ENCODE data around the gene MAPKBP1.

MAPKBP1 gene

DNA sequence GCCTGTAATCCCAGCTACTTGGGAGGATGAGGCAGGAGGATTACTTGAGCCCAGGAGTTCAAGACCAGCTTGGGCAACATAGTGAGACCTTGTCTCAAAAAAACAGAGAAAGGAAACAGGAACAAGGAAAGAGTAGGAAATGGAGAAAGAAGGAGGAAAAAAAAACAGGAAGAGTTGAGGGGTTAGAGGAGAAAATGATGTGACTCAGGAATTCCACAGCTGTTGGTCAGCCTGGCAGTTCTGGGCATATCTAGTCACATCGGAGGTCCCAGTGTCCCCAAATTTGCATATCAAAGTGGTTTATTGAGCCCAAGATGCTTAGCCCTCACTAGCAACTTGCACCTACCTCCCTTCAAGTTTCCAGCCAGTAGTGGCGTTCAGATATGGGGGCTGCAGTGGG, 34.8 kb downstream of the MAPKBP1 start:
- H3K9me3 ChIP-seq, result no peaks in the 10 kb centered on the region
- TF ChIP-seq, protein P1, sequence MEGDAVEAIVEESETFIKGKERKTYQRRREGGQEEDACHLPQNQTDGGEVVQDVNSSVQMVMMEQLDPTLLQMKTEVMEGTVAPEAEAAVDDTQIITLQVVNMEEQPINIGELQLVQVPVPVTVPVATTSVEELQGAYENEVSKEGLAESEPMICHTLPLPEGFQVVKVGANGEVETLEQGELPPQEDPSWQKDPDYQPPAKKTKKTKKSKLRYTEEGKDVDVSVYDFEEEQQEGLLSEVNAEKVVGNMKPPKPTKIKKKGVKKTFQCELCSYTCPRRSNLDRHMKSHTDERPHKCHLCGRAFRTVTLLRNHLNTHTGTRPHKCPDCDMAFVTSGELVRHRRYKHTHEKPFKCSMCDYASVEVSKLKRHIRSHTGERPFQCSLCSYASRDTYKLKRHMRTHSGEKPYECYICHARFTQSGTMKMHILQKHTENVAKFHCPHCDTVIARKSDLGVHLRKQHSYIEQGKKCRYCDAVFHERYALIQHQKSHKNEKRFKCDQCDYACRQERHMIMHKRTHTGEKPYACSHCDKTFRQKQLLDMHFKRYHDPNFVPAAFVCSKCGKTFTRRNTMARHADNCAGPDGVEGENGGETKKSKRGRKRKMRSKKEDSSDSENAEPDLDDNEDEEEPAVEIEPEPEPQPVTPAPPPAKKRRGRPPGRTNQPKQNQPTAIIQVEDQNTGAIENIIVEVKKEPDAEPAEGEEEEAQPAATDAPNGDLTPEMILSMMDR (IDR thresholded peaks at IDR 0.05; ENCODE audit: low read depth, low read length), result no peak
- H3K36me3 ChIP-seq, result no peaks in the 10 kb centered on the region
- DNase-seq, result no peak
- no peak overlapping the region for H3K4me3 ChIP-seq (ENCODE audit: low read depth, low read length)
- H3K27me3 ChIP-seq, result no peaks in the 10 kb centered on the region
- H3K4me1 ChIP-seq, result peaks cover 25% of the 10 kb centered on the region

DNA sequence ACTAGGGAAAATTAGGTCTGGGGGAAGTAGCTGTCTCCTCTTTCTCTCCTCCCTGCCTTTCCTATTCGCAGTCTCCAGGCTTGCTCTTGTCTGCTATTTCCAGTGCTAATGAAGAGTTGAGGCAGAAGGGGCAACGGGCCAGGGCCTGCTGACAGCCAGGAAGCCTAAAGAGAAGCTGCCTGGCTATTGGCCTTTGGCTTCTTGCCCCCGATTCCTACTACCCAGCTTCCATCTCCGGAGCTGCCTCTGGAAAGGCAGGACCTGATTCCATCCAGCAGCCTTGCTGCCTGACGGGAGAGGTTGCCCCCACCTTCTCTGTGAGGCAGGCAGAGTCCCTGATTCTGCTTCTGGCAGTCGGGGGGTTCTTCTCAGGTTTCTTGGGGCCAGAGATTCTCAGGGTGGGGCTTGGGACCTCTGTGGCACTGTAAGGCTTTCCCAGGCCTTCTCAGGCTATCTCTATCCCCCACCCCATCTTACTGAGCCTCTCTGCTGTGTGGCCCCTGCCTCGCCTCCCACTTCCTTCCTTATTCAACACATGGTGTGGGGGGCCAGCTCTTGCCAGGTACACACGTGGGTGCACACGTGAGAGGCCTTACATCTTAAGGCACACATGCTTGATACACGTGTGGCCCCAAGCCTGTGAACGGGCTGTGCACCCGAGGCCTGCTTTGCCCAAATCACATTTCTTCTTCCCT, 35.4 kb downstream of the MAPKBP1 start:
- peaks cover 19% of the 10 kb centered on the region for H3K4me1 ChIP-seq
- no peak for DNase-seq
- H3K36me3 ChIP-seq, result no peaks in the 10 kb centered on the region
- TF ChIP-seq, protein P1 (IDR thresholded peaks at IDR 0.05; ENCODE audit: low read depth, low read length), result no peak
- H3K9me3 ChIP-seq, result no peaks in the 10 kb centered on the region
- H3K4me3 ChIP-seq (ENCODE audit: low read depth, low read length), result no peak overlapping the region
- no peaks in the 10 kb centered on the region for H3K27me3 ChIP-seq

DNA sequence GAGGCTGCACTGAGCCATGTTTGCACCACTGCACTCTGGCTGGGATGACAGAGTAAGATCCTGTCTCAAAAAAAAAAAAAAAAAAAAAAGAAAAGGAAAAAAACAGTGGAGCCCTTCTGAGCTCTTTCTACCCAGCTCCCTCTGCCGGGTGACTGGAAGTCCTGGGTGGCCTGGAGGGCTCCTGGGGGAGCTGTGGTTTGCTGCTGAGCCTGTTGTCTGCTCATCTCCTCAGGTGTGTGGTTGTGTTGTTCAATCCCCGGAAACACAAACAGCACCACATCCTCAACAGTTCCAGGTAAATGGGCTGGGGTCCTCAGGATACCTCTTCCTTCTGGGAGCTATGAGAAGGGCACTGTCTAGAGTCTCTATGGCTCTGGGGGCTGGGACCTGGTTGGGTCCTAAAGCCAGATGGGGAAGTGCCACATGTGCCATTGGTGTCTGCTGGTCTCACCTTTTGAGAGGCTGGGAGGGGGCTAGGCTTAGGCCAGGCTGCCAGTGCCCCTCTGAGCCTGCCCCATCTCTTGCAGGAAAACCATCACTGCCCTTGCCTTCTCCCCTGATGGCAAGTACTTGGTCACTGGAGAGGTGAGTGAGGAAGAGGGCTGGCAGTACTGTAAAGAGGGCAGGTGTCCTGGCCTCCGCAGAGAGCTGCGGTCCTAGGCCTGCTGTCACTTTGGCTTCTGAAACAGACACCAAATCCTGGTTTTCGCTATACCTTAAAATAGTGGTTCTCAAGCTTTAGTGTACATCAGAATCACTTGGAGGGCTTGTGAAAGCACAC, 36.6 kb downstream of the MAPKBP1 start:
- DNase-seq, result no peak
- Histone ChIP-seq H3K9me3 (no peaks in the 10 kb centered on the region), H3K27me3 (no peaks in the 10 kb centered on the region), H3K4me1 (peaks cover 10% of the 10 kb centered on the region), H3K36me3 (peaks cover 3% of the 10 kb centered on the region; the same call in 1 of the 2 replicates), H3K4me3 (ENCODE audit: low read depth, low read length) (no peak overlapping the region)
- TF ChIP-seq, protein P1 (IDR thresholded peaks at IDR 0.05; ENCODE audit: low read depth, low read length), result no peak

DNA sequence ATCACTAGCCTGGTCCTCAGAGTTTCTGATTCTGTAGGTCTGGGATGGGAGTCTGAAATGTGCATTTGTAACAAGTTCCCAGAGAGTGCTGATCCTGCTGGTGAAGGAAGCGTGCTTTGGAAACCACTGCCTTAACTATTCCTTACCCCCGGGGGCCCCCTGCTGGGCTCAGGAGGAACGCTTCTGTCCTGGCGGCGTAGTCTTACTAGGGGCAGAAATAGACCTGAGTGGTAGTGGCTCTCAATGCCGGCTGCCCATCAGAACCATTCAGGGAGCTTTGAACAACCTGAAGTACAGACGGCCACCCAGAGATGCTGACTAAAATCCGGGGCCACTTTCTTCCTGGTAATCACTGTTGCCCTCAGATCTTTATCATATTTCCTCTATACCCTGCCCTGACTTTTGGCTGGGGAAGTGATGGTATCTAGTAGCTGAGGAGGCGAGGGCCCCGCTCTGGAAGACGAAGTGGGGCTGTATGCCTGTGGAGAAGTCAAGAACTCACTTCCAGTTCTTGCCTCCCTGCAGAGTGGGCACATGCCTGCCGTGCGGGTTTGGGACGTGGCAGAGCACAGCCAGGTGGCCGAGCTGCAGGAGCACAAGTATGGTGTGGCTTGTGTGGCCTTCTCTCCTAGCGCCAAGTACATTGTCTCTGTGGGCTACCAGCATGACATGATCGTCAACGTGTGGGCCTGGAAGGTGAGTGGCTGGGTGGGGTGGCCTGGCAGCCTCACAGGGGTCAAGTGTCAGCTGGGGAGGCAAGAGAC, 37.3 kb downstream of the MAPKBP1 start:
- H3K4me3 ChIP-seq (ENCODE audit: low read depth, low read length), result no peak overlapping the region
- no peaks in the 10 kb centered on the region for H3K9me3 ChIP-seq
- TF ChIP-seq, protein P1 (IDR thresholded peaks at IDR 0.05; ENCODE audit: low read depth, low read length), result peak; percentile 96
- peak; percentile 88 for DNase-seq
- H3K36me3 ChIP-seq, result peaks cover 3% of the 10 kb centered on the region; the same call in 1 of the 2 replicates
- H3K4me1 ChIP-seq, result peaks cover 2% of the 10 kb centered on the region; the same call in 1 of the 2 replicates
- H3K27me3 ChIP-seq, result no peaks in the 10 kb centered on the region

DNA sequence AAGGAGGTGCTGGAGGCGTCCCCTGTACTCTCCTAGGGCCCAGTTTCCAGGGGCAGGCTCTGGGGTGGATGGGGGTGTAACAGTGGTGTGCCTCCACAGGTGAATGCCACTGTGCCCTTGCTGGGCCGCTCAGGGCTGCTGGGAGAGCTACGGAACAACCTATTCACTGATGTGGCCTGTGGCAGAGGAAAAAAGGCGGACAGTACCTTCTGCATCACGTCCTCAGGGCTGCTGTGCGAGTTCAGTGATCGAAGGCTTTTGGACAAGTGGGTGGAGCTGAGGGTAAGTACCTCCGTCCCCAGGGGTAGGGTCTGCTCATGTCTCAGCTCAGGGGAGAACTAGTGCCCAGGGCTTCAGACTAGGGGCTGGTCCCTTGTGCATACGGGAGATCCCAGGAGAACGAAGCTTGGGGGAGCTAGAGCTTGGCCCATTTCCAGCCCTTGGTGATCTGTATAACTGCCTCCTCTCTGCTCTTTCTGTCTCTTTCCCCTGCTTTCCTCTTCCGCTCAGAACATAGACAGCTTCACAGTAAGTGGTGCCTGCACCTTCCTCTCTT, 38.6 kb downstream of the MAPKBP1 start:
- DNase-seq, result no peak
- peaks cover 3% of the 10 kb centered on the region; the same call in 1 of the 2 replicates for H3K36me3 ChIP-seq

More for the DNA sequence above, 38.6 kb downstream of the MAPKBP1 start:
- H3K9me3 ChIP-seq, result no peaks in the 10 kb centered on the region
- H3K4me3 ChIP-seq (ENCODE audit: low read depth, low read length), result no peak overlapping the region
- no peaks in the 10 kb centered on the region for H3K27me3 ChIP-seq
- H3K4me1 ChIP-seq, result no peaks in the 10 kb centered on the region
- TF ChIP-seq, protein P1 (IDR thresholded peaks at IDR 0.05; ENCODE audit: low read depth, low read length), result no peak

Data from BE2C (cell line).